Head of caudate nucleus (tissue), 42 donors: ENCODE data around the gene RTP2.
A peak's percentile ranks its signal among the peaks of the same experiment; 100 is the strongest.

Source experiments
- DNase-seq, 42 donors: peaks; one replicate each; pipeline versions ENCODE4 v3.0.0 to v3.0.0-alpha.2; 2020 to 2021; ENCODE audit warnings: mixed read lengths in 7 of 42
- intact Hi-C: fragments of 100-400 bp; cut with DNase I; formaldehyde crosslinking; loops from one replicate; pipeline ENCODE4 v1.15.0; 2022

Gene RTP2

GRCh38 chr3:187740421-187741399 lies 38.4 kb upstream of the RTP2 start:
- DNase-seq, result peak; percentile 49 to 91 (median 80)
- intact Hi-C loops, result loop anchor here (2.0 to 10.0 kb wide), 3 partner anchors 524 to 1216 kb away; no protein-coding TSS in a partner anchor

- peak in 41 of 42 donors; percentile 43 to 91 (median 80) for DNase-seq
- intact Hi-C loops, result loop anchor here (2.0 to 10.0 kb wide), 4 partner anchors 525 to 1409 kb away; no protein-coding TSS in a partner anchor
These were observed 37.4 kb upstream of the RTP2 start for GRCh38 chr3:187739561-187740332.

- peak in 10 of 42 donors; percentile 35 to 70 (median 52) for DNase-seq
- intact Hi-C loops, result loop anchor here (2.0 kb wide), 1 partner anchor 1410 kb away; no protein-coding TSS in a partner anchor
These were observed 36.8 kb upstream of the RTP2 start for GRCh38 chr3:187739094-187739560.

- DNase-seq, result peak; percentile 73 to 97 (median 90)
- intact Hi-C loops, result loop anchor here (2.0 kb wide), 1 partner anchor 1410 kb away; no protein-coding TSS in a partner anchor
These were observed 36.2 kb upstream of the RTP2 start for GRCh38 chr3:187738331-187739093.

GRCh38 chr3:187738071-187738330 lies 35.6 kb upstream of the RTP2 start:
- intact Hi-C loops, result loop anchor here (2.0 kb wide), 1 partner anchor 1411 kb away; no protein-coding TSS in a partner anchor
- DNase-seq, result no peak

- DNase-seq, result peak in 38 of 42 donors; percentile 28 to 82 (median 52)
- intact Hi-C loops, result loop anchor here (2.0 kb wide), 1 partner anchor 1411 kb away; no protein-coding TSS in a partner anchor
These were observed 35.2 kb upstream of the RTP2 start for GRCh38 chr3:187737368-187738070.

- intact Hi-C loops, result no loop called here
- DNase-seq, result no peak
These were observed 34.6 kb upstream of the RTP2 start for GRCh38 chr3:187737006-187737367.

GRCh38 chr3:187736418-187736871 lies 34.1 kb upstream of the RTP2 start:
- intact Hi-C loops, result no loop called here
- peak in 8 of 42 donors; percentile 16 to 70 (median 52) for DNase-seq

GRCh38 chr3:187735837-187736236 lies 33.5 kb upstream of the RTP2 start:
- intact Hi-C loops, result no loop called here
- DNase-seq, result peak in 1 of 42 donors; percentile 41

GRCh38 chr3:187735383-187735782 lies 33.0 kb upstream of the RTP2 start:
- intact Hi-C loops, result no loop called here
- no peak for DNase-seq

- intact Hi-C loops, result no loop called here
- no peak for DNase-seq
These were observed 32.5 kb upstream of the RTP2 start for GRCh38 chr3:187734841-187735240.

GRCh38 chr3:187733371-187733770 lies 31.0 kb upstream of the RTP2 start:
- intact Hi-C loops, result no loop called here
- DNase-seq, result peak in 1 of 42 donors; percentile 35

GRCh38 chr3:187729598-187729997 lies 27.2 kb upstream of the RTP2 start:
- no peak for DNase-seq
- intact Hi-C loops, result no loop called here

GRCh38 chr3:187728940-187729583 lies 26.7 kb upstream of the RTP2 start:
- intact Hi-C loops, result no loop called here
- peak in 1 of 42 donors; percentile 36 for DNase-seq

- DNase-seq, result no peak
- intact Hi-C loops, result no loop called here
These were observed 25.9 kb upstream of the RTP2 start for GRCh38 chr3:187728248-187728647.

- intact Hi-C loops, result no loop called here
- no peak for DNase-seq
These were observed 24.2 kb upstream of the RTP2 start for GRCh38 chr3:187726564-187726963.

GRCh38 chr3:187725653-187726370 lies 23.5 kb upstream of the RTP2 start:
- intact Hi-C loops, result no loop called here
- DNase-seq, result no peak
